ENCODE measurements around the gene NAV3.

Gene NAV3, protein sequence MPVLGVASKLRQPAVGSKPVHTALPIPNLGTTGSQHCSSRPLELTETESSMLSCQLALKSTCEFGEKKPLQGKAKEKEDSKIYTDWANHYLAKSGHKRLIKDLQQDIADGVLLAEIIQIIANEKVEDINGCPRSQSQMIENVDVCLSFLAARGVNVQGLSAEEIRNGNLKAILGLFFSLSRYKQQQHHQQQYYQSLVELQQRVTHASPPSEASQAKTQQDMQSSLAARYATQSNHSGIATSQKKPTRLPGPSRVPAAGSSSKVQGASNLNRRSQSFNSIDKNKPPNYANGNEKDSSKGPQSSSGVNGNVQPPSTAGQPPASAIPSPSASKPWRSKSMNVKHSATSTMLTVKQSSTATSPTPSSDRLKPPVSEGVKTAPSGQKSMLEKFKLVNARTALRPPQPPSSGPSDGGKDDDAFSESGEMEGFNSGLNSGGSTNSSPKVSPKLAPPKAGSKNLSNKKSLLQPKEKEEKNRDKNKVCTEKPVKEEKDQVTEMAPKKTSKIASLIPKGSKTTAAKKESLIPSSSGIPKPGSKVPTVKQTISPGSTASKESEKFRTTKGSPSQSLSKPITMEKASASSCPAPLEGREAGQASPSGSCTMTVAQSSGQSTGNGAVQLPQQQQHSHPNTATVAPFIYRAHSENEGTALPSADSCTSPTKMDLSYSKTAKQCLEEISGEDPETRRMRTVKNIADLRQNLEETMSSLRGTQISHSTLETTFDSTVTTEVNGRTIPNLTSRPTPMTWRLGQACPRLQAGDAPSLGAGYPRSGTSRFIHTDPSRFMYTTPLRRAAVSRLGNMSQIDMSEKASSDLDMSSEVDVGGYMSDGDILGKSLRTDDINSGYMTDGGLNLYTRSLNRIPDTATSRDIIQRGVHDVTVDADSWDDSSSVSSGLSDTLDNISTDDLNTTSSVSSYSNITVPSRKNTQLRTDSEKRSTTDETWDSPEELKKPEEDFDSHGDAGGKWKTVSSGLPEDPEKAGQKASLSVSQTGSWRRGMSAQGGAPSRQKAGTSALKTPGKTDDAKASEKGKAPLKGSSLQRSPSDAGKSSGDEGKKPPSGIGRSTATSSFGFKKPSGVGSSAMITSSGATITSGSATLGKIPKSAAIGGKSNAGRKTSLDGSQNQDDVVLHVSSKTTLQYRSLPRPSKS (N-terminal part only)

DNA sequence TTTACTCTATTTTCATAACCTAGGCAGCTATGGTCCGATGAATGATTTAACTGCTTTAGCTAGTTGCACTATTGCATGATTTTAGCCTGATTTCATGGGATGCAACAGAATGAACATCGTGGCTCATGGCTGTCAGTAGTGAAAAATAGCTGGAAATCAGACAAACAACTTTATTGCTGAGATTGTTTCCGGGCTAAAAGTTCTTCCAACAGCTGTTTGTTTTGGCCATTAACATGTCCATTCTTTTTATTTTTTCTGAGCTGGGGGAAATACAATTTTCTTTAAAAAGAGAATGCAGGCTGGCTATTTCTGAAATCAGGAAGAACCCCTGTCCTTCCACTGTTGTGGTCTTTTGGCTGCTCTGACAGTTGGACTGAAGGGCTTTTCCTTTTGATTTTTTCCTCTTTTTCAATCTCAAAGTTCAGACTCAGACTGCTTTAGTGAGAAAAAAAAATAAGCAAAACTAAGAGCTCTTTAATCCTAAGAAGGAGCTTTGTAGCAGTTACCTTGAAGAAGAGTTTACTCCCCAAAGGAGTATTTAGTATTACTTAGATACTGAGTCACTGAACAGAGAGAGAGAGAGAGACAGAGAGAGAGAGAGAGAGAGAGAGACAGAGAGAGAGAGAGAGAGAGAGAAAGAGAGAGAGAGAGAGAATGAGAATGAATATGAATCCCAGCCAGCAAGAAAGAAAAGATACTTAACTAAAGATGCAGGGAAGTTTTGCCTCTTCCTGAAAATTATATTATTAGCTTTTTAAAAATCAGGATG is at the start of gene NAV3:
NAV3 (plus strand) TSS at position 312 of the 769 bp plus-strand sequence. CDS start 568 bp downstream, outside the sequence.
- H3K27ac ChIP-seq (ENCODE audit: low read length), result peak within 1 kb of the TSS; percentile 10
- peaks cover 0 to 8% of the 10 kb centered on the region in 2 donors for H3K4me1 ChIP-seq (ENCODE audit: control insufficient read depth in 1 of 2, insufficient read depth in 2 of 2, low read length in 2 of 2)
- H3K4me3 ChIP-seq (ENCODE audit: low read depth in 1 of 2, low read length in 2 of 2), result peak within 1 kb of the TSS; percentile 3 to 42
- H3K27me3 ChIP-seq (ENCODE audit: low read depth, low read length), result no peaks in the 10 kb centered on the region
- no peaks in the 10 kb centered on the region for H3K9me3 ChIP-seq (ENCODE audit: control insufficient read depth in 1 of 2, low read length in 2 of 2)
- no peaks in the 10 kb centered on the region for H3K36me3 ChIP-seq (ENCODE audit: control insufficient read depth in 1 of 2, insufficient read depth in 2 of 2, low read length in 2 of 2)

- Histone ChIP-seq H3K36me3 (ENCODE audit: control insufficient read depth in 1 of 2, insufficient read depth in 2 of 2, low read length in 2 of 2) (no peaks in the 10 kb centered on the region), H3K27me3 (ENCODE audit: low read depth, low read length) (no peaks in the 10 kb centered on the region), H3K4me1 (ENCODE audit: control insufficient read depth in 1 of 2, insufficient read depth in 2 of 2, low read length in 2 of 2) (no peaks in the 10 kb centered on the region), H3K27ac (ENCODE audit: low read length) (no peak overlapping the region), H3K9me3 (ENCODE audit: control insufficient read depth in 1 of 2, low read length in 2 of 2) (no peaks in the 10 kb centered on the region), H3K4me3 (ENCODE audit: low read depth in 1 of 2, low read length in 2 of 2) (no peak overlapping the region)
These were observed 48.7 kb upstream of the NAV3 start for GRCh38 chr12:77782034-77782433.

GRCh38 chr12:77782766-77783165 is 47.9 kb upstream of the NAV3 start:
- H3K36me3 ChIP-seq (ENCODE audit: control insufficient read depth in 1 of 2, insufficient read depth in 2 of 2, low read length in 2 of 2), result no peaks in the 10 kb centered on the region
- no peaks in the 10 kb centered on the region for H3K4me1 ChIP-seq (ENCODE audit: control insufficient read depth in 1 of 2, insufficient read depth in 2 of 2, low read length in 2 of 2)
- no peak overlapping the region for H3K4me3 ChIP-seq (ENCODE audit: low read depth in 1 of 2, low read length in 2 of 2)
- no peak overlapping the region for H3K27ac ChIP-seq (ENCODE audit: low read length)
- no peaks in the 10 kb centered on the region for H3K27me3 ChIP-seq (ENCODE audit: low read depth, low read length)
- no peaks in the 10 kb centered on the region for H3K9me3 ChIP-seq (ENCODE audit: control insufficient read depth in 1 of 2, low read length in 2 of 2)

DNA sequence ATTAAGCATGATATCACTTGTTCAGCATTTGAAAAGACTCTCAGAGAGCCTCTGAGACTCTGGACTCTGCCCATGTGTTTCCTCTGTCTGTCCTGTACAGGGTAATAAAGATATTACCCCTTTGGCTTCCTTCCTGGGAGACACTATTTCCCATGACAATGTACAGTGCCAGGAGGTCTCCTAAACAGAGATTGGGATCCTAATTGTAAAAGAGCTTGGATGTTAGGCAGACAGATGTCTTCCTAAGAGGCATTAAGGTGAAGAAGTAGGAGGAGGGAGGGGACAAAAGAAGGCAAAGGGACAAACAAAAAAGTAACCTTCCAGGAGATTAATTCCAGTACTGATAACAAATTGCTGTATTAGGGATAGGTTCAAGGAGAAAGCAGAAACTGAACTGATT is 45.5 kb upstream of the NAV3 start:
- H3K27ac ChIP-seq (ENCODE audit: low read length), result no peak overlapping the region
- no peaks in the 10 kb centered on the region for H3K27me3 ChIP-seq (ENCODE audit: low read depth, low read length)
- H3K9me3 ChIP-seq (ENCODE audit: control insufficient read depth in 1 of 2, low read length in 2 of 2), result no peaks in the 10 kb centered on the region
- H3K36me3 ChIP-seq (ENCODE audit: control insufficient read depth in 1 of 2, insufficient read depth in 2 of 2, low read length in 2 of 2), result no peaks in the 10 kb centered on the region
- H3K4me3 ChIP-seq (ENCODE audit: low read depth in 1 of 2, low read length in 2 of 2), result no peak overlapping the region
- no peaks in the 10 kb centered on the region for H3K4me1 ChIP-seq (ENCODE audit: control insufficient read depth in 1 of 2, insufficient read depth in 2 of 2, low read length in 2 of 2)

GRCh38 chr12:77786675-77787074 is 44.0 kb upstream of the NAV3 start:
- Histone ChIP-seq H3K36me3 (ENCODE audit: control insufficient read depth in 1 of 2, insufficient read depth in 2 of 2, low read length in 2 of 2) (no peaks in the 10 kb centered on the region), H3K27me3 (ENCODE audit: low read depth, low read length) (no peaks in the 10 kb centered on the region), H3K4me3 (ENCODE audit: low read depth in 1 of 2, low read length in 2 of 2) (no peak overlapping the region), H3K27ac (ENCODE audit: low read length) (no peak overlapping the region), H3K4me1 (ENCODE audit: control insufficient read depth in 1 of 2, insufficient read depth in 2 of 2, low read length in 2 of 2) (no peaks in the 10 kb centered on the region), H3K9me3 (ENCODE audit: control insufficient read depth in 1 of 2, low read length in 2 of 2) (no peaks in the 10 kb centered on the region)

- Histone ChIP-seq H3K36me3 (ENCODE audit: control insufficient read depth in 1 of 2, insufficient read depth in 2 of 2, low read length in 2 of 2) (no peaks in the 10 kb centered on the region), H3K27me3 (ENCODE audit: low read depth, low read length) (no peaks in the 10 kb centered on the region), H3K27ac (ENCODE audit: low read length) (no peak overlapping the region), H3K9me3 (ENCODE audit: control insufficient read depth in 1 of 2, low read length in 2 of 2) (no peaks in the 10 kb centered on the region), H3K4me3 (ENCODE audit: low read depth in 1 of 2, low read length in 2 of 2) (no peak overlapping the region), H3K4me1 (ENCODE audit: control insufficient read depth in 1 of 2, insufficient read depth in 2 of 2, low read length in 2 of 2) (no peaks in the 10 kb centered on the region)
These were observed 42.2 kb upstream of the NAV3 start for GRCh38 chr12:77788231-77789168.

DNA sequence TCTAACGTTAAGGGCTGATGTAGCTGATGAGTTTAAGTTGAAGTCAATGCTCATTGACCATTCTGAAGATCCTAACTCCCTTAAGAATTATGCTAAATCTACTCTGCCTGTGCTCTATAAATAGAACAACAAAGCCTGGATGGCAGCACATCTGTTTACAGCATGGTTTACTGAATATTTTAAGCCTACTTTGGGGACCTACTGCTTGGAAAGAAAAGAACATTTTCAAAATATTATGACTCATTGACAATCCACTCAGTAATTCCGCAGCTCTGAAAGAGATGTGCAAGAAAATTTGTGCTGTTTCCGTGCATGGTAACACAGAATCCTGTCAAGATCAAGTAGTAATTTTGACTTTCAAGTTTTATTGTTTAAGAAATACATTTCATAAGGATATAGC is 35.0 kb upstream of the NAV3 start:
- H3K9me3 ChIP-seq (ENCODE audit: control insufficient read depth in 1 of 2, low read length in 2 of 2), result no peaks in the 10 kb centered on the region
- H3K36me3 ChIP-seq (ENCODE audit: control insufficient read depth in 1 of 2, insufficient read depth in 2 of 2, low read length in 2 of 2), result no peaks in the 10 kb centered on the region
- no peaks in the 10 kb centered on the region for H3K4me1 ChIP-seq (ENCODE audit: control insufficient read depth in 1 of 2, insufficient read depth in 2 of 2, low read length in 2 of 2)
- H3K27ac ChIP-seq (ENCODE audit: low read length), result no peak overlapping the region
- no peak overlapping the region for H3K4me3 ChIP-seq (ENCODE audit: low read depth in 1 of 2, low read length in 2 of 2)
- H3K27me3 ChIP-seq (ENCODE audit: low read depth, low read length), result no peaks in the 10 kb centered on the region

DNA sequence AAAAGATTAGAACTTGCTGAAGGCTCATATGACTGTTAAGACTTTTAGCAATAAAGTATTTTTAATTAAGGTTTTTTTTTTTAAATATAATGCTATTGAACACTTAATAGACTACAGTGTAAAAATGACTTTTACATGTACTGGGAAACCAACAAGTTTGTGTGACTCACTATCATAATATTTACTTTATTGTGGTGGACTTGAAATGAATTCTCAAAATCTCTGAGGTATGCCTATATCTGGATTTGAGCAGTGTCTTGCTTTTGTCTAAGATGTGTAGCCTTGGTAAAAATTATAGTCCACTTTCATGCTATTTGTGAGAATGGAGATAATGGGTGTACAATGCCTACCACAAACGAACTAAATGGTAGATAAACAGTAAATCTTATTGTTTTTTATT is 33.9 kb upstream of the NAV3 start:
- Histone ChIP-seq H3K4me1 (ENCODE audit: control insufficient read depth in 1 of 2, insufficient read depth in 2 of 2, low read length in 2 of 2) (no peaks in the 10 kb centered on the region), H3K36me3 (ENCODE audit: control insufficient read depth in 1 of 2, insufficient read depth in 2 of 2, low read length in 2 of 2) (no peaks in the 10 kb centered on the region), H3K27me3 (ENCODE audit: low read depth, low read length) (no peaks in the 10 kb centered on the region), H3K4me3 (ENCODE audit: low read depth in 1 of 2, low read length in 2 of 2) (no peak overlapping the region), H3K9me3 (ENCODE audit: control insufficient read depth in 1 of 2, low read length in 2 of 2) (no peaks in the 10 kb centered on the region), H3K27ac (ENCODE audit: low read length) (no peak overlapping the region)

DNA sequence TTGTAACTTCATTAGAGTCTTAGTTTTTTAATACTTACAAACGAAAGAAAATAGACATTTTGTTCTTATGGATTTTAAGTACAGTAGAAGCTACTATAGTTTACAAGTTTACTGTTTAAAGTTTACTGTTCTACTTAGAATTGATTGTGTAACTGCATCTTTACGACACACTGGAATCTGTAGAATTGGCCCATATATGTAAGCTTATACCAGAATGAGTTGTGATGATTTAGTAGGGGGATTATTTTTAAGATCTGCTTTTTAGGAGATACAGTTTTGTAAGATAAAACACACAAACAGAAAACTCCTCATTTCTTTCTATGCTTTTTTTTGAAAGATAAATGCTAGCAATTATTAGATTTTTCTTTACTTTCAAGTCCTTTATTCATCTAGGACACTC is 30.2 kb upstream of the NAV3 start:
- Histone ChIP-seq H3K4me3 (ENCODE audit: low read depth in 1 of 2, low read length in 2 of 2) (no peak overlapping the region), H3K9me3 (ENCODE audit: control insufficient read depth in 1 of 2, low read length in 2 of 2) (peaks cover 0 to 2% of the 10 kb centered on the region in 2 donors), H3K36me3 (ENCODE audit: control insufficient read depth in 1 of 2, insufficient read depth in 2 of 2, low read length in 2 of 2) (no peaks in the 10 kb centered on the region), H3K27me3 (ENCODE audit: low read depth, low read length) (no peaks in the 10 kb centered on the region), H3K4me1 (ENCODE audit: control insufficient read depth in 1 of 2, insufficient read depth in 2 of 2, low read length in 2 of 2) (no peaks in the 10 kb centered on the region), H3K27ac (ENCODE audit: low read length) (no peak overlapping the region)

DNA sequence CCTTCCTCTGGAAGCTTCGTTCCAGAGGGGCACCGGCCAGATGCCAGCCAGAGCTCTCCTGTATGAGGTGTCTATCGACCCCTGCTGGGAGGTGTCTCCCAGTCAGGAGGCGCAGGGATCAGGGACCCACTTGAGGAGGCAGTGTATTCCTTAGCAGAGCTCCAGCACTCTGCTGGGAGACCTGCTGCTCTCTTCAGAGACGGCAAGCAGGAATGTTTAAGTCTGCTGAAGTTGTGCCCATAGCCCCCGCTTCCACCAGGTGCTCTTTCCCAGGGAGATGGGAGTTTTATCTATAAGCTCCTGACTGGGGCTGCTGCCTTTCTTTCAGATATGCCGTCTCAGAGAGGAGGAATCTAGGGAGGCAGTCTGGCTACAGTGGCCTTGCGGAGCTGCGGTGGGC is 22.2 kb upstream of the NAV3 start:
- Histone ChIP-seq H3K27me3 (ENCODE audit: low read depth, low read length) (no peaks in the 10 kb centered on the region), H3K9me3 (ENCODE audit: control insufficient read depth in 1 of 2, low read length in 2 of 2) (peaks cover 0 to 2% of the 10 kb centered on the region in 2 donors), H3K36me3 (ENCODE audit: control insufficient read depth in 1 of 2, insufficient read depth in 2 of 2, low read length in 2 of 2) (no peaks in the 10 kb centered on the region), H3K27ac (ENCODE audit: low read length) (no peak overlapping the region), H3K4me3 (ENCODE audit: low read depth in 1 of 2, low read length in 2 of 2) (no peak overlapping the region), H3K4me1 (ENCODE audit: control insufficient read depth in 1 of 2, insufficient read depth in 2 of 2, low read length in 2 of 2) (no peaks in the 10 kb centered on the region)

Measured in muscle layer of duodenum (tissue), 2 donors.